ENCODE data around the gene CERS6. TPM values are rescaled to one million over a fixed set of nuclear protein-coding genes. Genes with fewer than 3 reads are reported as not detected.

Gene CERS6
- total RNA-seq, 3 donors from 2014 or later: 36.4 to 46.4 (median 44.8) TPM

GRCh38 chr2:168514692-168515091, 58.6 kb downstream of the CERS6 start:
- TF ChIP-seq POLR2A (IDR thresholded peaks at IDR 0.05): no peak
- no peak for TF ChIP-seq CTCF (IDR thresholded peaks at IDR 0.05)
- no peak for TF ChIP-seq POLR2AphosphoS5 (IDR thresholded peaks at IDR 0.05)
- H3K27me3 ChIP-seq: no peaks in the 10 kb centered on the region
- no peak for DNase-seq (ENCODE audit: low spot score in 2 of 2)
- H3K4me1 ChIP-seq: no peaks in the 10 kb centered on the region
- intact Hi-C loops (cut with DNase I; ENCODE audit: low total_unique reads): no loop called here
- H3K36me3 ChIP-seq: no peaks in the 10 kb centered on the region
- H3K4me3 ChIP-seq: no peak overlapping the region
- H3K27ac ChIP-seq: no peak overlapping the region
- H3K9me3 ChIP-seq: no peaks in the 10 kb centered on the region

DNA sequence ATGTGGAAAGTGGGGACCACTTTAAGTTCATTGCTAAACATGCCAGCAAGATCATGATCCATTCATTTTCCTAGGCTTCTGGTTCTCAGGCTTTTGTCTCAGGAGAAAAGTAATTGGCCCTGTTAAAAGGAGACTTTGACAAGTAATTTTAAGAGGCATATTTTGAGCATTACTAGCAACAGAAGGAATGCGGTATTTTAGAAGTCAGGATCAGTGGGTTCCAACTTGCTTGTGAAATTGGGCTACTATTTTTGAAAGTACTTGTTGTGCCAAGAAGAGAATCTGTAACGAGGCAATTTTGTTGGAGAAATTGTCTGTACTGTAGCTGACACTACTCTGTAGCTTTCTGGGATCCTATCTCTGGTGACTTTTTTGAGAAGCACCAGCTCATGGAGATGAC, 59.4 kb downstream of the CERS6 start:
- no peak for TF ChIP-seq POLR2A (IDR thresholded peaks at IDR 0.05)
- peak in 1 of 3 donors; percentile 14 for TF ChIP-seq POLR2AphosphoS5 (IDR thresholded peaks at IDR 0.05)
- H3K4me1 ChIP-seq: no peaks in the 10 kb centered on the region
- no peaks in the 10 kb centered on the region for H3K36me3 ChIP-seq
- DNase-seq (ENCODE audit: low spot score in 2 of 2): no peak
- intact Hi-C loops (cut with DNase I; ENCODE audit: low total_unique reads): no loop called here
- H3K4me3 ChIP-seq: no peak overlapping the region
- H3K27ac ChIP-seq: no peak overlapping the region
- no peaks in the 10 kb centered on the region for H3K9me3 ChIP-seq
- no peaks in the 10 kb centered on the region for H3K27me3 ChIP-seq

- TF ChIP-seq POLR2A (IDR thresholded peaks at IDR 0.05) (no peak), CTCF (IDR thresholded peaks at IDR 0.05) (no peak), POLR2AphosphoS5 (IDR thresholded peaks at IDR 0.05) (no peak)
- Histone ChIP-seq H3K9me3 (no peaks in the 10 kb centered on the region), H3K27ac (no peak overlapping the region), H3K36me3 (no peaks in the 10 kb centered on the region), H3K4me3 (no peak overlapping the region), H3K27me3 (no peaks in the 10 kb centered on the region), H3K4me1 (no peaks in the 10 kb centered on the region)
- no peak for DNase-seq (ENCODE audit: low spot score in 2 of 2)
- intact Hi-C loops (cut with DNase I; ENCODE audit: low total_unique reads): no loop called here
Measured at GRCh38 chr2:168517816-168518215, 61.7 kb downstream of the CERS6 start.

DNA sequence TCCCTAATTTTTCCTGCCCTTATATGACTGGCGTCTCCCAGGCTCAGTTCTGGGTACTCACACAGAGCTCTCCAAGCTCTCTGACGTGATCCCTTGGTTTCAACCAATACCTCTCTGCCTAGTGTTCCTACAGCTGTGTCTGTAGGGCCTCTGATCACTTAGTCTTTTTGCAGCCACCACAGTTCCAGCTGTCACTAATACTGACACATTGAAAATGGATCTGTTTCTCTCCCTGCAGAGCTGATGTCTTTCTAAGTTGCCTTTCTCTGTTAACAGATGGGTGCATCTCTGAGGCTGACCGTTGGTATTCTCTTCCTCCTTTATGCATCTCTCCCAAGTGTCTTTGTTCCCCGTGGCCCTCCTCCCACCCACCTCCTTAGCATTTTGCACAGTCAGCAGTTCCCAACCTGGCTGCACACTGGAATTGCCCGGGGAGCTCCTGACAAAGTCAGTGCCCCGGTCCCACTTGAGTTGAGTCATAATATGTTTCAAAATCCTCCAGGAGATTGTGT, 62.5 kb downstream of the CERS6 start:
- Histone ChIP-seq H3K36me3 (no peaks in the 10 kb centered on the region), H3K4me1 (no peaks in the 10 kb centered on the region), H3K4me3 (no peak overlapping the region), H3K9me3 (no peaks in the 10 kb centered on the region), H3K27me3 (no peaks in the 10 kb centered on the region), H3K27ac (no peak overlapping the region)
- no peak for TF ChIP-seq POLR2A (IDR thresholded peaks at IDR 0.05)
- no peak for TF ChIP-seq POLR2AphosphoS5 (IDR thresholded peaks at IDR 0.05)
- no peak for TF ChIP-seq CTCF (IDR thresholded peaks at IDR 0.05)
- DNase-seq (ENCODE audit: low spot score in 2 of 2): no peak
- intact Hi-C loops (cut with DNase I; ENCODE audit: low total_unique reads): no loop called here

- no peak for DNase-seq (ENCODE audit: low spot score in 2 of 2)
- Histone ChIP-seq H3K9me3 (no peaks in the 10 kb centered on the region), H3K27ac (no peak overlapping the region), H3K27me3 (no peaks in the 10 kb centered on the region), H3K36me3 (no peaks in the 10 kb centered on the region), H3K4me3 (no peak overlapping the region), H3K4me1 (no peaks in the 10 kb centered on the region)
- intact Hi-C loops (cut with DNase I; ENCODE audit: low total_unique reads): no loop called here
- TF ChIP-seq POLR2A (IDR thresholded peaks at IDR 0.05): no peak
- TF ChIP-seq CTCF (IDR thresholded peaks at IDR 0.05): no peak
- TF ChIP-seq POLR2AphosphoS5 (IDR thresholded peaks at IDR 0.05): no peak
Measured at GRCh38 chr2:168519534-168520308, 63.6 kb downstream of the CERS6 start.

Measured in breast epithelium (tissue), 4 donors.